HG02763 (cell line): Measurements from ENCODE around the gene MIOX.

Experiments
- ATAC-seq: cut with Tn5 transposase; IDR thresholded peaks from one replicate; pipeline ENCODE4 v1.9.1; 2021; ENCODE audit warnings: mild to moderate bottlenecking, moderate library complexity; ENCODE audit not compliant: unreplicated experiment

The MIOX gene

DNA sequence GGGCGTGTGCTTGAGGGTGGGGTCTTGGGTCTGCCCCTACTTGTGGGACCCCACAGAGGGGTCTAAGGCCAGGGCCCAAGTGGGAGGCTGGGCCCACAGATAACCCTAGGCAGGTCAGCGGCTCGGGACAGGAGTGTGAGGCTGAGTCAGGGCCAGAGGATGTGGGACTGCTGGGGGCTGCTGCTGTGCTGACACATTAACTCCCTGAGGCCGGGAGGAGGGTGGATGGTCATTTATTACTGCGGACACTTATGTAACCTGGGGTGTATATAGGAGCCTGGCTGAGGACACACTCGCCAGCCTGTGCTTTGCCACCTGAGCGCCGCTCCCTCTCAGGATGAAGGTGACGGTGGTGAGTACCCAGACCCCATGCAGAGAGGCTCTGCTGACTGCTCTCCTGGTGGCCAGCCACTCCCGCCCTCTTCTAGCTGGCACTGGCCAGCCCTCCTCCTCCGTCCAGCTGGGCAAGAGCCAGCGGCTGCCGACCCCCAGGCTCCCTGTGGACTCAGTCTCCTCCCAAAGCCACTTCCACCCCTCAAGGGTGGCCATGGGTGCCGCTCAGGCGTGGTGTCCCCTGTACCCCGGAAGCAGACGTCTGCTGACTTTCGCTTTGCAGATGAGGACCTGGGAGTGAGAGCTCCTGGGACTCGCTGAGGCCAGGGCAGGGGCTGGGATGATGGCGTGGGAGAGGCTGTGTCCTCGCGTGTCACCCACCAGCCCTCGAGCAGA lies at the start of gene MIOX:
Gene MIOX (plus strand): TSS at position 299 of the 729 bp plus-strand sequence. CDS start 39 bp downstream, at position 338.
- ATAC-seq: no peak

DNA sequence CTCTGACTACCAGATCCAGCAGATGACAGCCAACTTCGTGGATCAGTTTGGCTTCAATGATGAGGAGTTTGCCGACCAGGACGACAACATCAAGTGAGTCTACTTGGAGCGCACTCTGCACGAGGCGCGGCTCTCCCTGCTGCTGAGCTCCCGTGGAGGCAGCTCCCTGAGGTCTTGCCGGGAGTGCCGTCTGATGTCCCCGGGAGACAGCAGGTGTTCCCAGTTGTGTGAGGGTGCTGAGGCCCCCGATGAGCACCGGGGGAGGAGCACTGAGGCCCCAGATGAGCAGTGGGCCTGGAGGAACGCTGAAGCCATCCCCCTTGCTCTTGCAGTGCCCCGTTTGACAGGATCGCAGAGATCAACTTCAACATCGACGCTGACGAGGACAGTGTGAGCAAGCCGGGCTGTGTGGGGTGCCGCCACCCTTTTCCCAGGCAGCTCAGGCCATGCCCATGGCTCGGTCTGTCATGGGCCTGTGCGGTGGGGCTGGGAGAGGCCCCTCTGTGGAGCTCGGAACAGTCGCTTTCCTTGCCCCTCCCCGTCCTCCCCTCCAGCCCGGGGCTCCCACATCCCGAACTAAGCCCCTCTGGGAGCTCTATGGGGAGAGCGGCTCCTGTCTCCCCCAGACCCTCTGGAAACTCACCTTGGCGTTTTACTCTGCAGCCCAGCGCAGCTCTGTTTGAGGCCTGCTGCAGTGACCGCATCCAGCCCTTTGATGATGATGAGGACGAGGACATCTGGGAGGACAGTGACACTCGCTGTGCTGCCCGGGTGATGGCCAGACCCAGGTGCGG lies 49.0 kb upstream of the MIOX start:
- no peak for ATAC-seq

DNA sequence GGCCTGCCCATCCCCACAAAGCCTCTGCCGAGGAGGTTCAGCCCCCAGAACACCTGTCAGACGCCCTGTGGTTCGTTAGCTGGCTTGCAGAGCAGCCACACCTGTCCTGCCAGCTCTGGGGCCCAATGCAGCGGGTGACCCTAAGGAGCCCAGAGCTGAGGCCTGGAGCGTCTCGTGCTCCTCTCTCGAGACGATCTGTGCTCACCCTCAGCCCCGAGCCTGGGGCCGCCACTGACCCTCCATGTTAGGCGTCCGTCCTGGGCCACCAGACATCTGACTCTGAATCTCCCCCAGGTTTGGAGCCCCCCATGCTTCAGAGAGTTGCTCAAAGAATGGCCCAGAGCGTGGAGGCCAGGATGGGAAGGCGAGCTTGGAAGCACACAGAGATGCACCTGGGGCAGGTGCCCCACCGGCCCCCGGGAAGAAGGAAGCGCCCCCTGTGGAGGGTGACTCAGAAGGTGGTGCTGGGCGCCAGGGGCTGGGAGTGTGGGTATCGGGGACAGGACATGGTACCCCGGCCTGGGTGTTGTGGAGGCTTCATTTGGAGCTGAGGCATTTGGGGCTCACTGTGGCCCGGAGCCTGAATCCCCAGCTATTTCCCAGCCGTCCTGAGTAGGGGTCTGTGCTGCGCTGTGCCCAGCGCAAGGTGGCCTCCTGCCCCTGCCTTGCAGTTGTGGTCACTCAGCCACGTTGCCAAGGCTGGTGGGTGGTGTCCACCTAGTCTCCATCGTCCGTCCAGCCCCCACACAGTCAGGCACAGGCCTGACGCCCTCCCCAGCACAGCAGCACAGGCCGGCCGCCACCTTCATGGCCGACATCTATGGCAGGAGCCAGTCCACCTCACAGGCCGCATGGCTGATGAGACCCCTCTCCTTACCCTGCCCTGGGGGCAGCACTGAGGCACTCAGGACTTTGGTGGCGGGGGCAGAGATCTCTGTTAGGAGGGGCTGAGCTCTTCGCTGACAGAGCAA lies 48.1 kb upstream of the MIOX start:
- ATAC-seq: no peak

DNA sequence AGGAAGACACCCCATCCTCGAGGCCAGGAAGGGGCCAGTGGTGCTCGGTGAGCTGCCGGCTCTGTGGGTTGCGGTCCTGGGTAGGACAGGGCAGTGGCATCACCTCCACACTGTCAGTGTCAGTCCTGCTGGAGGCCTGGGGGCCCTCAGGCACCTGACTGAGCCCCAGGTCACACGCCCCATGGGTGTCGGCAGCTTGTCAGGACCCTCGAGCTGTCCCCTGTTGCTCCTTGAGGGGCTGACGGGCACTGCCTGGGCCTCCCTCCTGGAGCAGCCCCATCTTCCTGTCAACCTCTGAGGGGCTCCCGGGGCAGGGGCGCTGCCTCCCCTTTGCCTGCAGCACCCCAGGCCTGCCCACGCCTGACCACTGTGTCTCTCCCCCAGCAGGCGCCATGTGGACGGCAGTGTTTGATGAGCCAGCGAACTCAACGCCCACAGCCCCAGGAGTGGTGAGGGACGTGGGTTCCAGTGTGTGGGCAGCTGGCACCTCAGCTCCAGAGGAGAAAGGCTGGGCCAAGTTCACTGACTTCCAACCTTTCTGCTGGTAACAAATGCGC lies 47.3 kb upstream of the MIOX start:
- no peak for ATAC-seq

DNA sequence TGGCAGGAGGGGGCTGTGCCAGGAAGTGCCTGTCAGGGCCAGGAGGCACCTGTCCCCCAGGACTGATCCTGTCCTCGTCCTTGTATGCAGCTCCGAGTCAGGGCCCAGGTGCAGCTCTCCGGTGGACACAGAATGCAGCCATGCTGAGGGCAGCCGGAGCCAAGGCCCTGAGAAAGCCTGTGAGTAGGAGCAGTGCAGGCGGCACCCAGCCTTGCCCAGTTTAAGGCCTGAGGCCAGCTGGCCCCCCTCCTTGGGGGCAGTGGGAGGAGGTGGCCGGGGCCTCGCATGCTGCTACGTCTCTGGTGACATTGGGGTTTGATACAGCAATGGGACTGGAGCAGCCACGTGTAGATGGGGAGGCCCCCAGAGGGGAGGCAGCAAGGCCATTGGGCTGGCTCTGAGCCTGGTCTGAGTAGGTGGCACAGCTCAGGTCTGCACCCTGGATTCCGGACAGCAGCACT lies 46.8 kb upstream of the MIOX start:
- ATAC-seq: no peak

DNA sequence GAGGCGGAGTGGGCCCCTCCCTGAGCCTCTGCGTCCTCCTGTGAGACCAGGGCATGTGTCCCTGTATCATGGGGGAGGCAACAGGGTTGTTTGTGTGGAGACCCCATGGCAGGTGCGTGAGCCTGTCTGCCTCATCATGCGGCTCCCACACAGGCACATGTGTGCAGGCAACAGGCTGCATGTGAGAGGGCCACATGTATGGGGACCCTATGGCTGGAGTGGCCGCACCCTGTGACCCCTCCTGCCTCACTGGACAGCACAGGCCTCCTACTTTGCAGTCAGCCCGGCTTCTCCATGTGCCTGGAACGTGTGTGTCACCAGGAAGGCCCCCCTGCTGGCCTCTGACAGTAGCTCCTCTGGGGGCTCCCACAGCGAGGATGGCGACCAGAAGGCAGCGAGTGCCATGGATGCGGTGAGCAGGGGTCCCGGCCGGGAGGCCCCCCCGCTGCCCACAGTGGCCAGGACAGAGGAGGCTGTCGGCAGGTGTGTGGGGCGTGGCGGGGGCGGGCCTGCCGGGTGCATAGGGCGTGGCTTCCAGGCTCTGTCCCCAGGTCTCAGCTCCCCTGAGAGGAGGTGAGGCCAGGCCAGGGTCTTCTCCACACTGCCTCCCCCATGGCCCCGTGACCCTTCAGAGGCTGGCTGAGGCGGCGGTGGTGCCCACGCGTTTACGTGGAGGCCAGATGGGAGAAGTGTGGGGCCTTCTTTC lies 46.0 kb upstream of the MIOX start:
- no peak for ATAC-seq

DNA sequence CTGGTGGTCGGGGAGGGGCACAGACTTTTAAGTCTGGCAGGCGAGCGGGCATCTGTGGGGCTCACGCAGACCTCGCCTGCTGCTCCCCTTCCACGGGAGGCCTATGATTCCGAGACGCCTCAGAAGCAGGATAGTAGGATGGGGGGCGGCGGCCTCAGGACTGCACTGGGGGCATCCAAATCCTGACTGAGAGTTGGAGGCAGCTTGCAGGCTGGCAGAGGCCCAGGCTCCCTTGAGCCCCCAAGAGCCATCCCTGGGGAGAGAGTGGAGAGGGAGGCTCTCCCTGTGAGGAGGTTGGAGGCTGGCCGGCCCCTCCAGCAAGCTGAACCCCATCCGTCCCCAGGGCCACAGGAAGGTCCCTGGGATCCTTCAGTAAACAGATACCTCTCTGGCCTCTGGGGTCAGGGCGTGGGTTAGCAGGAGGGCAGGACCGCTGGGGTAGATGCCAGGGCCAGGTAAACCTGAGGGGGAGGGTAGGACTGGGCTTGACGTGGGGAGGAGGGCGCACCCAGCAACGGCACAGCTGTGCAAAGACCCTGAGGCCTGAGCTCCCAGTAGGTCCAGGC lies 45.1 kb upstream of the MIOX start:
- no peak for ATAC-seq

DNA sequence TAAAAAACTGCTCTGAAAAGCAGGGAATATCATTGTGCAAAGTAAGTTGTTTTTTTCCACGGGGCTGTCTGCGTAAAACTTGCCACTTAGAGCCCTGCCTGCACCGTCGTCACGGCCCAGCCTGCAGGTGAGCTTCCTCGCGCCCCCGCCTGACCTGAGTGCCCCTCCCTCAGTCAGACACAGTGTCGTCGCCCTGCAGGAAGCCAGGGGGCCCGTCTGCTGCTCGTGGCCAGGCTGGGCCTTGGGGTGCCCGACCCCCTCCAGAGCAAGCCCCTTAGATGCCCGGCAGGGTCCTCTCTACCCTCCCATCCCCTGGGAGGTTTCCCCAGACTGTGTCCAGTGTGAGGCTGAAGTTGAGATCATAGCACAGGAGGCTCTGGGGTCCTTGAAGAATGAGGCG lies 43.5 kb upstream of the MIOX start:
- ATAC-seq: no peak

DNA sequence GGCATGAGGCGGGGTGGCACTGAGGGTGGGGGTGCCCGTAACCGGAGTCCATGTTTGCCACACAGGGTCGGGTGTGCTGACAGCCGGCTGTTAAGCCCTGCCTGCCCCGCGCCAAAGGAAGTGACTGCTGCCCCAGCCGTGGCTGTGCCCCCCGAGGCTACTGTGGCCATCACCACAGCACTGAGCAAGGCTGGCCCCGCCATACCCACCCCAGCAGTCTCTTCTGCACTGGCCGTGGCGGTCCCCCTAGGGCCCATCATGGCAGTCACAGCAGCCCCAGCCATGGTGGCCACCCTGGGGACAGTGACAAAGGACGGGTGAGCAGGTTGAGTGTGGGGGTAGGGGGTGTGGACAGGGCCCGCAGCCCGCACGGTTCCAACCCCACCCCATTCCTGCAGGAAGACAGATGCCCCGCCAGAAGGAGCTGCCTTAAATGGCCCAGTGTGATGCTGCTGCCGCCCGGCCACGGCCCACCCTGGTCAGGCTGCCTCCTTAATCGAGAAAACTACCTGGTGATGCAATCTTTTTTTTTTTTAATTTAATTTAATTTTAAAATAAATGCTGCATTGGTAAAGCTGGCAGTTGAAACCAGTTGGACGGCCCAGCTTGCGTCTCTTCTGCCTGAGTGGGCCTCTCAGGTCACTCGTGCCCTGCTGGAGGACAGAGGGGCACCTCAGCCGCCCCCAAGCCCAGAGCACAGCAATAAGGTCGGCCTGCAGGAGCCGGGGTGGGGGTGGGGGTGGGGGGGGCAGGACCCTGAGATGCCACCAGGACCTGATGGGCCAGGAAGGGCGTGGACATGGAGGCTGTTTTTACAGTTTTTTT lies 42.6 kb upstream of the MIOX start:
- ATAC-seq: no peak

DNA sequence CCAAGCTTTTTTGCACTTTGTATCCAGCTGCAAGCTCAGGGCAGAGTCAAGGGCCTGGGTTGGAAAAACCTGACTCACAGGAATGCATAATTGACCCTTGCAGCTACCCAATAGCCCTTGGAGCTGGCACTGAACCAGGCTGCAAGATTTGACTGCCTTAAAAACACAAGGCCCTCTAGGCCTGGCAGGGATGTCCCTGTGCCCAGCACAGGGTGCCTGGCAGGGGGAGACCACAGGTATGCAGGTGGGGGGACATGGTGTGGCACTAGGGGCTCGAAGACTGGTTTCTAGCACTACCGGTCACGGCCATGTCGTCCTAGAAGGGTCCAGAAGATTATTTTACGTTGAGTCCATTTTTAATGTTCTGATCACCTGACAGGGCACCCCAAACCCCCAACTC lies 42.0 kb upstream of the MIOX start:
- no peak for ATAC-seq

DNA sequence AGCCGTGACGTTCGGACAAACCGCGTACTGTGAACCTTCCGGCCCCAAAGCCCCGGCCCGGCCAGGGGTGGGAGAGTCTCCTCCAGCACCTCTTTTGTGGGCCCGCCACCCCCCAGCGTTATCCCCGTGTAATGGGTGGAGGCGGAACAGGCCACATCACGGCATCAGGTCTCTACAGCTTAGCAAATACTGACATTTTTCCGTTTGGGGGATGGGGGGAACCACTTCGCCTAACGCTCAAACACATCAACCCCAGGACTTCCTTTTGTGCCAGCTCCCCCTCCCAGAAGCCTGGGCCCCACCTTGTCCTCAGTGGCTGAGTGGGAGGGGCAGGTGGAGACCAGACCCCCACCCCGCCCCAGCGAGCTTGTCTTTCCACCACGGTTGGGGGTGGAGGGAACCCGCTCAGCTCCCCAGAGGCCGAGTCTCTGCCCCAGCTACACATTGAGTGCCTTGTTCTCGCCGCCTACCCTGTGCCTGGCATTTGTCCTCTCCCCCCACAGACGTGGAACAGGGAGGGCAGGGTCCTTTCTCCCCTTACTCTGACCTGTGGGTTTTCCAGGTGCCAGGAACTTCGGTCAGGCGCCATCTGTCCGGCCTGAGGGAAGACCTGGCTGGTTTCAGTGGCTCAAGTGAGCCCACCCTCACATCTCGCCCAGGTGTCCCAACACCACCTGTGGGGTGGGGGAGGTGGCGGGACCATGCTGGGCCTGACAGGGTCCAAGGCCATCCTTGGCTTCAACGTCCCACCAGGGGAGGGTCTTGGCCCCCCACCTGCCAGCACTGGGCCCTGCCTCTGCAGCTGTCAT lies 41.4 kb upstream of the MIOX start:
- no peak for ATAC-seq

DNA sequence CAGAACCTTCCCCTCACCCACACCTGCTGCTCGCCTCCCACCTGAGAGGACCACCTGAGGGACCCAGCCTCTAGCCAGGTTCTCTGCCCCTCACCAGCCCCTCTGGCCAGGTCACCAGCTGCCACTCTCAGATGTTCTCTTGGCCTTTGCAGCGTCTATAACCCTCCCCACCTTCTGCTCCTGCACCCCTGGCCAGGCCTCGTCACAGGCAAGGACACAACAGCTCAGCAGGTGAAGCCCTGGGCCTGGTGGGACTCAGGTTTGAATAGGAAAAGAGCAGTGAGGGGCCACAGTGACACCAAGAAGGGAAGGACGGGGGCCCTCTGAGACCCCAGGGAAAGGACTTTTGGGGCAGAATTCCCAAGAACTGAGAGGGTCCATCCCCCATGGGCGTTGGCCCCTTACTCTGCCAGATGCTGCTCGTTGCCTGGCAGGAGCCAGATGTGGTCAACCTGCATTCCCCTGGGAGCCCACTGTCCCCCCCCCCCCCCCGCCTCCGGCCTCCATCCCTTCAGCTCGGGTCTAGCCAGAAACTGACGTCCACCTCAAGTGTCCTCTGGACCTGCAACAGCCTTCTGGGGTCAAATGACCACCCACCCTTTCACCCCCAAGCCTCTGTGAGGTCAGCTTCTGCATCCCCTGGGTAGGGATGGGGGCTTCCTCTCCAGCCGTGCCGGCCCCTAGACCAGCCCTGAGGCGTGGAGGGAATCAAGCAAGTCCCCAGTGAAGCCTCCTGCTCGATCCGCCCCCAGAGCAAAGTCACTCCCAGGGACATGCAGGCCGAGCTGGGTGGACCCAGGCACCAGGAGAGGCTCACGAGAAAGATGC lies 40.6 kb upstream of the MIOX start:
- ATAC-seq: no peak

DNA sequence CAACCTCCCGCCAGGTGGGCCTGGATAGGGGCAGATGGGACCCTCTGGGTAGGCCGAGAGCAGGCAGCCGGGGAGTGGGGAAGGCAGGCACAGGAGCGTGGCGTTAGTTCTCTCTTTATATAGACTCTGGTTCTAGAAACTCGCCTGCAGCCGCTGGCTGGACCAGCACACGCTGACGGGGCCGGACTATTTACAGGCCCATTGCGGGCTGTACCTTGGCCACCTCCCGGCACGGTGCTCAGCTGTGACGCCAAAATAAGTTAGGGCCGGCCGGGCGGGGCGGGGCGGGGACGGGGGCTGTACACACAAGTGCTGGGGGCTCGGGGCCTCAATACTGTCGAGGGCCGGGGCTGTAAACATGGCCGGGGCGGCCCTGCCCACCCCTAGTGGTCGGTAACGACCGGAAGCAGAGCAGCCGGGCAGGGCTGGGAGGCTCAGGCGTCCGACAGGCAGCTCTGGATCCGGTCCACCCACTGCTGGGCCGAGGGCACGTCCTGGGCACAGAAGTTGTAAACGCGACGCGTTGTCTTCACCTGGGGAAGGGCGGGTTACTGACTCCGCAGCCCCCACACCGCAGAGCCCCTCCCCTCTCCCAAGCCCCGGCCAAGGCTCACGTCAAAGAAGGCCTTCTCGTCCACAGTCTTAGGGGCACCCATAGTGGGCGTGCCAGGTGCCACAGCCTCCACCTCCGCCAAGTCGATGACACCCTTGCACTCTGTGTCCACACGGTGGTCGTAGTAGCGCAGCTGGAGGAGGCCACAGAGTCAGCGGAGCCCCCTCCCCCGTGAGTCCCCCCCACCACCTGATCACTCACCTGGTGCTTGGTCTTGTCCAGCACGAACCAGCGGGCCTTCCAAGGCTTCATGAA lies 39.7 kb upstream of the MIOX start:
- no peak for ATAC-seq

DNA sequence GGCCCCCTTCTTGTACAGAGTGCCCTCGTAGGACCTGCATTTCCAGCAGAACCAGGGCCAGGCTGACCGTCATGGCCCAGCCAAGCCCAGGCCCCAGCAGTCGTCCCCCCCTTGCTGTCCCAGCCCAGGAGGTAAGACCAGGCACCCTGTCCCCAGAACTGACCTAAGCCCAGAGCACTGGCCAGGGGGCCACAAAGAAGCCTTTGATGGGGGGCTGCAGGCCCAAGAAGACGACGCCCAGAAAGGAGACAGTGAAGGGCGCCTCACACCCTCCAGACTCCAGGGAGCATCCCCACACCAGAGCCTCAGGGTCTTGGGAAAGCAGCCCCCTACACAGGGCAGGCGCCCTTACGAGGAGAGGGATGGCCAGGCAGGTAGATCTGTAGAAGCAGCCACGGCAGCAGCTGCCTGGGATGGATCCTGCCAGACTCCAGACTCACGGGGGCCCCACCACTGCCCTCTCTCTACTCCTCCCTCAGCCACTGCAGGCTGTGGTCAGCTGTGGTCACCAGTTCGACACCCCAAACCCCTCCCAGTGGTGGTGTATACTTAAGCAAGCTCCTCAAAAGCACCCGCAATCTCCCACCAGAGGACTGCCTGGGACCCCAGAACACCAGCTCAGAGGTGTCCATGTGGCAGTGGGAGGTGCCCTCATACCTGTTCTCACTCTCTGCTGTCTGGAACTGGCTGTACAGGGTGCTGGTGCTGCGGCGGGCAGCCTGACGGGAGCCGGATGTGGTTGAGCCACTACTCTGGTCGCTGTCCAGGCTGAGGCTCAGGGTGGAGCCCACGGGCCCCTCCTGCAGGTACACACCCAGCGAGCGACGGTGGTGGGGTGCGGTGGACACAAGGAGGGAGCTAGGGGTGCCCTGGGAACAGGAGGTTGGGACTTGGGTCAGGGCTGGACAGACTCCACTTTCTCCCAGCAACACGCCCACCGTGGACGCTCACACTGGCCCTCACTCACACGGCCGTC lies 38.8 kb upstream of the MIOX start:
- ATAC-seq: no peak

DNA sequence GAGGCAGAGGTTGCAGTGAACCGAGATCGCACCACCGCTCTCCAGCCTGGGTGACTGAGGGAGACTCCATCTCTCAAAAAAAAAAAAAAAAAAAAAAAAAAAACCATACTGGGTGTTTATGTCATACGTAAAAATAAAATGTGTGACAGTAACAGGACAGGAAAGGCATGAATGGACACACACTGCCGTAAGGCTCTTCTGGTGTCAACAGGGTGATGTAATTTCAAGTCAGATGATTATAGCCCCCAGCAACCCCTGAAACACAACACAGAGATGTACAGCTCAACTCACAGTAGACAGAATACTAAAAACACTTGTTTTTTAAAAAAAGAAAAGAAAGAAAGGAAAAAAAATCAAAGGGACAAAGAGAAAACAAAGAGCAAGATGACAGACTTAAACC lies 34.0 kb upstream of the MIOX start:
- ATAC-seq: no peak
